HEK293T (cell line): ENCODE measurements around the gene POU2F2.

Source experiments
- ARNT ChIP-seq: fragments of 450-650 bp; IDR thresholded peaks from 2 replicates; pipeline ENCODE4 v1.6.1; 2017; ENCODE audit warnings: mild to moderate bottlenecking
- BHLHE40 ChIP-seq: fragments of 450-650 bp; IDR thresholded peaks from 2 replicates; pipeline ENCODE4 v1.6.1; 2016; ENCODE audit warnings: mild to moderate bottlenecking, moderate library complexity, borderline replicate concordance
- ELF4 ChIP-seq: fragments of 450-650 bp; IDR thresholded peaks from 2 replicates; pipeline ENCODE4 v1.6.1; 2017; ENCODE audit warnings: antibody characterized with exemption
- FOXK2 ChIP-seq: fragments of 450-650 bp; IDR thresholded peaks from 2 replicates; pipeline ENCODE4 v1.6.1; 2016; ENCODE audit warnings: mild to moderate bottlenecking
- FOXM1 ChIP-seq: fragments of 450-650 bp; IDR thresholded peaks from 2 replicates; pipeline ENCODE4 v1.6.1; 2017; ENCODE audit warnings: mild to moderate bottlenecking, borderline replicate concordance
- L3MBTL2 ChIP-seq: fragments of 450-650 bp; conservative IDR thresholded peaks from 2 replicates; pipeline ENCODE4 v1.6.1; 2016; ENCODE audit warnings: mild to moderate bottlenecking
- SP1 ChIP-seq: fragments of 450-650 bp; IDR thresholded peaks from 2 replicates; pipeline ENCODE4 v1.6.1; 2017
- TARDBP ChIP-seq: fragments of 450-650 bp; IDR thresholded peaks from 2 replicates; pipeline ENCODE4 v1.6.1; 2016
- ZNF384 ChIP-seq: fragments of 450-650 bp; IDR thresholded peaks from 2 replicates; pipeline ENCODE4 v1.6.1; 2016

DNA sequence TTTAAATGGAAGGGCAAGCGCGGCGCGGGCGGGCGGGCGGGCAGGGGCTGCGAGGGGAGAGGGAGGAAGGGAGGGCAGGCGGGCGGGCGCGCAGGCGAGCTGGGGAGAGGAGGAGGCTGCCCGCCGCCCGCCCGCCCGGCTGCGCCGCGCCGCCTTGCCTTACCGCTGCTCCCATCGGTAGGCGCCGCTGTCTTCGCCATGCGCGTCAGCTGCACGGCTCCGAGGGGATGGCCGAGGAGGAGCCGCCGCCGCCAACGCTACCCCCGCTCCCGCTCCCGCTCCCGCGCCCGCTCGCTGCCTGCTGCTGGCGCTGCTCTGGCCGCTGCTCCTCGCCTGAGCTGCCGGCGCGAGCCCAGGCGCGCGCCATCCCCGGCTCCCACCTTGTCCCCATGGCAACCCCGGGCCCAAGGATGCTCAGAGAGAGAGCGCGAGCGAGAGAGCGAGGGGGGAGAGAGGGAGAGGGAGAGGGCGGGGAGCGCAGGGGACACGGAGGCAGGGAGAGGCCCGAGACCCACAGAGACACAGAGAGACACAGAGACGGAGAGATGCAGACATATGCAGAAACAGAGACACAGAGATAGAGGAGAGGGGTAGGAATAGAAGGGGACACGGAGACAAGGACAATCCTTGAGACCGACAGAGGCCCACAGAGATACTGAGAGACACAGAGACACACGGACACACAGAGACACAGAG is 44.9 kb upstream of the POU2F2 start:
- no peak for TF ChIP-seq TARDBP
- no peak for TF ChIP-seq FOXM1
- no peak for TF ChIP-seq BHLHE40
- TF ChIP-seq L3MBTL2: no peak
- TF ChIP-seq ELF4: no peak
- TF ChIP-seq ZNF384: no peak
- TF ChIP-seq ARNT: no peak
- no peak for TF ChIP-seq SP1
- TF ChIP-seq FOXK2: no peak
